B cell (primary cell): ENCODE measurements around the gene TMPO.
A peak's percentile ranks its signal among the peaks of the same experiment; 100 is the strongest.

ENCODE experiments used
- EZH2 ChIP-seq: IDR thresholded peaks from 2 replicates; pipeline ENCODE4 v1.6.1; 2012; ENCODE audit warnings: borderline replicate concordance, low read depth, mild to moderate bottlenecking, moderate library complexity, low read length; ENCODE audit not compliant: insufficient read depth, poor library complexity, severe bottlenecking
- TF ChIP-seq, protein P1 (sequence below): fragments of 200-600 bp; IDR thresholded peaks from one replicate; pipeline ENCODE4 v1.8.0; 2022; ENCODE audit warnings: antibody characterized with exemption, mild to moderate bottlenecking

DNA sequence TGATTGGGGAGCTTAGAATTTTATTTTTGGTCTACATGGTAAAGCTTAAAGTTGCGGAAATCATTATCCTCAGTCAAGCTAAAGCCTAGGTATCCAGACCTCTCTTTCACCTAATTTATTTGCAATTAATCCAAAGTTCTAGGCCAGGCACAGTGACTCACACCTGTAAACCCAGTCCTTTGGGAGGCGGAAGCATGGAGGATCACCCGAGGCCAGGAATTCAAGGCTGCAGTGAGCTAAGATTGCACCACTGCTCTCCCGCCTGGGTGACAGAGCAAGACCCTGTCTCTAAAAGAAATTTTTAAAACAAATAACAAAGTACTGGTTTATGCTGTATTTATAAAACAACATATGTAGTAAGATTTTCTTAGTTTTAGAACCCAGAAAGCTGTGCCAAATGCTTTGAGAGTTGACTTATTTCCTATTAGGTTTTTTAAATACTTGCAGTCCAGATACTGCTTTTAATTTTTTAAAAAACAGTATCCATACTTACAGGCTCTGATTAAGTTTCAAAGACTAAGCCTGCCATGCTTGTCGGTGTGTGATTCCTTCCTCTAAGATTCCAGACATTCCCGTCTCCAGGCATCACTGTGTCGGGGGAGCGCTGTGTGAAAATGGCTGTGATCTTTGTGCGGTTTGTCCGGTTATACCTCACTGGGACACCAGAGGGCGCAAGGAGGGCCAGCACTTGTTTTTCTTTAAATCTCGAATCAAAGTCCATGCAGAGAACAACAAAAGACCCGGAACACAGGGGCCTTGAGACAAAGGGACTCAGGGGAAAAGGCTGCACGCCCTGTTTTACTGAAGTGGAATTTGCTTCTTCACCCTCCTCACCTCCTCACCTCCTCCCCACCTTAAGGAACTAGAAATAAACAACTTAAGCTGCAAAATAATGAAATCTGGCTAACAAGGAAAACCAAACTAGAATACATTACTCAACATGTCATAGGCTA is 24.6 kb upstream of the TMPO start:
- TF ChIP-seq, protein P1, sequence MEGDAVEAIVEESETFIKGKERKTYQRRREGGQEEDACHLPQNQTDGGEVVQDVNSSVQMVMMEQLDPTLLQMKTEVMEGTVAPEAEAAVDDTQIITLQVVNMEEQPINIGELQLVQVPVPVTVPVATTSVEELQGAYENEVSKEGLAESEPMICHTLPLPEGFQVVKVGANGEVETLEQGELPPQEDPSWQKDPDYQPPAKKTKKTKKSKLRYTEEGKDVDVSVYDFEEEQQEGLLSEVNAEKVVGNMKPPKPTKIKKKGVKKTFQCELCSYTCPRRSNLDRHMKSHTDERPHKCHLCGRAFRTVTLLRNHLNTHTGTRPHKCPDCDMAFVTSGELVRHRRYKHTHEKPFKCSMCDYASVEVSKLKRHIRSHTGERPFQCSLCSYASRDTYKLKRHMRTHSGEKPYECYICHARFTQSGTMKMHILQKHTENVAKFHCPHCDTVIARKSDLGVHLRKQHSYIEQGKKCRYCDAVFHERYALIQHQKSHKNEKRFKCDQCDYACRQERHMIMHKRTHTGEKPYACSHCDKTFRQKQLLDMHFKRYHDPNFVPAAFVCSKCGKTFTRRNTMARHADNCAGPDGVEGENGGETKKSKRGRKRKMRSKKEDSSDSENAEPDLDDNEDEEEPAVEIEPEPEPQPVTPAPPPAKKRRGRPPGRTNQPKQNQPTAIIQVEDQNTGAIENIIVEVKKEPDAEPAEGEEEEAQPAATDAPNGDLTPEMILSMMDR, result peak; percentile 84
- no peak for TF ChIP-seq EZH2
